Epithelial cell of esophagus (primary cell): ENCODE data around the gene SDR39U1.

ENCODE experiments used
- DNase-seq: peaks from one replicate; pipeline ENCODE4 v3.0.0; 2010; ENCODE audit warnings: low read depth
- H3K4me3 ChIP-seq: 2 replicates; pipeline ENCODE4 v1.5.1; 2011; ENCODE audit warnings: mild to moderate bottlenecking, low read length, control low read depth
- CTCF ChIP-seq: IDR thresholded peaks from 2 replicates; pipeline ENCODE4 v1.5.1; 2011; ENCODE audit warnings: low read depth, mild to moderate bottlenecking, low read length, control low read depth, inconsistent platforms; ENCODE audit not compliant: insufficient read depth; ENCODE audit errors: missing control alignments

SDR39U1 gene

GRCh38 chr14:24414077-24414476, 28.5 kb downstream of the SDR39U1 start:
- TF ChIP-seq CTCF, result no peak
- DNase-seq, result no peak

GRCh38 chr14:24411443-24412389, 30.9 kb downstream of the SDR39U1 start:
- DNase-seq, result peak; percentile 67
- peak; percentile 82 for TF ChIP-seq CTCF
- H3K4me3 ChIP-seq, result no peak overlapping the region

More at GRCh38 chr14:24414077-24414476, 28.5 kb downstream of the SDR39U1 start:
- H3K4me3 ChIP-seq, result no peak overlapping the region

GRCh38 chr14:24409956-24410355, 32.6 kb downstream of the SDR39U1 start:
- TF ChIP-seq CTCF, result no peak
- DNase-seq, result no peak
- no peak overlapping the region for H3K4me3 ChIP-seq

- TF ChIP-seq CTCF, result no peak
- no peak for DNase-seq
- H3K4me3 ChIP-seq, result no peak overlapping the region
These were observed 33.4 kb downstream of the SDR39U1 start for GRCh38 chr14:24409192-24409591.

- DNase-seq, result no peak
- no peak for TF ChIP-seq CTCF
- H3K4me3 ChIP-seq, result no peak overlapping the region
These were observed 33.8 kb downstream of the SDR39U1 start for GRCh38 chr14:24408764-24409163.

- no peak for TF ChIP-seq CTCF
- no peak for DNase-seq
- H3K4me3 ChIP-seq, result no peak overlapping the region
These were observed 34.8 kb downstream of the SDR39U1 start for GRCh38 chr14:24407608-24408325.
